ENCODE results near the gene BCAS3. TPM values are rescaled to one million over a fixed set of nuclear protein-coding genes. Genes with fewer than 3 reads are reported as not detected.
A peak's percentile ranks its signal among the peaks of the same experiment; 100 is the strongest.

Gene BCAS3
- polyA plus RNA-seq, 1 experiment, result 17.5 TPM

DNA sequence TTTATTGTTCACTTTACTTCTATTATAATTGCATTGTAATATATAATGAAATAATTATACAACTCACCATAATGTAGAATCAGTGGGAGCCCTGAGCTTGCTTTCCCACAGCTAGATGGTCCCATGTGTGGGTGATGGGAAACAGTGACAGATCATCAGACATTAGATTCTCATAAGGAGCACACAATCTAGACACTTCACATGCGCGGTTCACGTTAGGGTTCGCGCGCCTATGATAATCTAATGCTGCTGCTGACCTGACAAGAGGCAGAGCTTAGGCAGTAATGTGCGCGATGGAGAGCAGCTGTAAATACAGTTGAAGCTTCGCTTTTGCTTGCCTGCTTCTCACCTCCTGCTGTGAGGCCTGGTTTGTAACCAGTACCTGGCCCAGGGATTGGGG lies 40.2 kb downstream of the BCAS3 start:
- no peaks in the 10 kb centered on the region for H3K27me3 ChIP-seq (ENCODE audit: control insufficient read depth, insufficient read depth, low read length)
- ChIA-PET POLR2A (no interaction called here), CTCF (no interaction called here)

DNA sequence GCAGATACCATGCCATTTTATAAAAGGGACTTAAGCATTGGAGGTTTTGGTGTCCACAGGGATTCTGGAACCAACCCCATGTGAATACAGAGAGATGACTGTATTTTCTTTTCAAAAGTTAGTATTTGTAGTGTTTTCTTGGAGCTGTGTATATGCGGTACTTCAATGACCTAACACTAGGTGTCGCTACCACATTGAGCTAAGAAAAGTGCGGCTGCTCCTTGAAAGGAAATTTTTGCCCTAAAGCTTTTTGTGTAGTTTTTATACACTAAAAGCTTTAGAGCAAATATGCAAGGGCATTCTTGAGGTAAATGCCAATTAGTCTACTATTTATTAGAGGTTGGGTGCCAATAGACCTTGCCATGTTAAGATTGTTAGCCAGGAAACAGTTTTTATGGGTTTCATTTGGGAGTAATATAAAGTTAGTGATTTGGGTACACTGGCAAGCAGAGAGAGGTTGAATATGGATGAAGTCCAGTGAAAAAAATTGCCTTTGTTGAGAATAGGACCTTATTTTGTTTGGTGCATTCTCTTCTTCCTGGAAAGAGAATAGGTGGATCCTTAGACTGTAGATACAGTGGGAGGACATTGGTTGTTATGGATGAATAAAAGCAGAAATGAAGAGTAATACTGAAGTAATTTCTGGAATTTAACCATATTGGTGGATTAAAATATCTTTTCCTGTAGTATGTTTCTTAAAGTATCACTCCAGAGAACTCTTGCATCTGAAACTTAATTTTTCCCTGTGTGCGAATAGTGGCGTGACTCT lies 43.3 kb downstream of the BCAS3 start:
- POLR2A ChIA-PET, result interaction anchor here (0.5 kb wide), 1 partner anchor 531 kb away, joined by 3 read pairs; no protein-coding TSS in a partner anchor
- H3K4me3 ChIP-seq (ENCODE audit: low read depth, low read length), result no peak overlapping the region

More for the DNA sequence above, 40.2 kb downstream of the BCAS3 start:
- Histone ChIP-seq H3K4me3 (ENCODE audit: low read depth, low read length) (no peak overlapping the region), H3K27ac (ENCODE audit: low read depth, low read length) (no peak overlapping the region), H3K9me3 (ENCODE audit: control insufficient read depth, insufficient read depth, low read length) (no peaks in the 10 kb centered on the region)
- no peak for DNase-seq (ENCODE audit: low read depth, low spot score)
- TF ChIP-seq, protein P1, sequence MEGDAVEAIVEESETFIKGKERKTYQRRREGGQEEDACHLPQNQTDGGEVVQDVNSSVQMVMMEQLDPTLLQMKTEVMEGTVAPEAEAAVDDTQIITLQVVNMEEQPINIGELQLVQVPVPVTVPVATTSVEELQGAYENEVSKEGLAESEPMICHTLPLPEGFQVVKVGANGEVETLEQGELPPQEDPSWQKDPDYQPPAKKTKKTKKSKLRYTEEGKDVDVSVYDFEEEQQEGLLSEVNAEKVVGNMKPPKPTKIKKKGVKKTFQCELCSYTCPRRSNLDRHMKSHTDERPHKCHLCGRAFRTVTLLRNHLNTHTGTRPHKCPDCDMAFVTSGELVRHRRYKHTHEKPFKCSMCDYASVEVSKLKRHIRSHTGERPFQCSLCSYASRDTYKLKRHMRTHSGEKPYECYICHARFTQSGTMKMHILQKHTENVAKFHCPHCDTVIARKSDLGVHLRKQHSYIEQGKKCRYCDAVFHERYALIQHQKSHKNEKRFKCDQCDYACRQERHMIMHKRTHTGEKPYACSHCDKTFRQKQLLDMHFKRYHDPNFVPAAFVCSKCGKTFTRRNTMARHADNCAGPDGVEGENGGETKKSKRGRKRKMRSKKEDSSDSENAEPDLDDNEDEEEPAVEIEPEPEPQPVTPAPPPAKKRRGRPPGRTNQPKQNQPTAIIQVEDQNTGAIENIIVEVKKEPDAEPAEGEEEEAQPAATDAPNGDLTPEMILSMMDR (IDR thresholded peaks at IDR 0.05; ENCODE audit: low read depth, low read length), result no peak

DNA sequence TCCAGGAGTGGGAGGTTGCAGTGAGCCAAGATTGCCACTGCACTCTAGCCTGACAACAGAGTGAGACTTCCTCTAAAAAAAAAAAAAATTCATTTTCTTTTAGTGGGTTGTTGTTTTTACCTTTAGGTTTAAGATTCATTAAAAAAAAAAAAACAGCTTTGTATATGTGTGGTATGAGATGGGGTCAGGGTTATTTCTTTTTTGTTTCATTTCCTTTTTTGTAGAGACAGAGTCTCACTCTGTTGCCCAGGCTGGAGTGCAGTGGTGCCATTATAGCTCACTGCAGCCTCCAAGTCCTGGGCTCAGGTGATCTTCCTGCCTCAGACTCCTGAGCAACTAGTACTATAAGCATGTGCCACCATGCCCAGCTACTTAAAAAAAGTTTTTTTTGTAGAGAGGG lies 47.0 kb downstream of the BCAS3 start:
- no peak overlapping the region for H3K4me3 ChIP-seq (ENCODE audit: low read depth, low read length)
- DNase-seq (ENCODE audit: low read depth, low spot score), result no peak
- CTCF ChIA-PET, result interaction anchor here (0.6 to 0.7 kb wide), 2 partner anchors 247 to 670 kb away, joined by 3 to 6 read pairs; no protein-coding TSS in a partner anchor
- H3K27me3 ChIP-seq (ENCODE audit: control insufficient read depth, insufficient read depth, low read length), result no peaks in the 10 kb centered on the region
- H3K27ac ChIP-seq (ENCODE audit: low read depth, low read length), result no peak overlapping the region
- no peaks in the 10 kb centered on the region for H3K9me3 ChIP-seq (ENCODE audit: control insufficient read depth, insufficient read depth, low read length)
- POLR2A ChIA-PET, result no interaction called here
- TF ChIP-seq, protein P1 (IDR thresholded peaks at IDR 0.05; ENCODE audit: low read depth, low read length), result no peak

More for the DNA sequence above, 43.3 kb downstream of the BCAS3 start:
- no peaks in the 10 kb centered on the region for H3K27me3 ChIP-seq (ENCODE audit: control insufficient read depth, insufficient read depth, low read length)
- peak; percentile 55 for DNase-seq (ENCODE audit: low read depth, low spot score)
- TF ChIP-seq, protein P1 (IDR thresholded peaks at IDR 0.05; ENCODE audit: low read depth, low read length), result peak; percentile 90
- no peaks in the 10 kb centered on the region for H3K9me3 ChIP-seq (ENCODE audit: control insufficient read depth, insufficient read depth, low read length)
- no peak overlapping the region for H3K27ac ChIP-seq (ENCODE audit: low read depth, low read length)
- CTCF ChIA-PET, result interaction anchor here (0.5 to 2.0 kb wide), 55 partner anchors 8 to 1116 kb away, joined by 3 to 18 read pairs (median 4); no protein-coding TSS in a partner anchor

- CTCF ChIA-PET, result interaction anchor here (1.2 kb wide), 1 partner anchor 9 kb away, joined by 7 read pairs; no protein-coding TSS in a partner anchor
- Histone ChIP-seq H3K27ac (ENCODE audit: low read depth, low read length) (no peak overlapping the region), H3K9me3 (ENCODE audit: control insufficient read depth, insufficient read depth, low read length) (no peaks in the 10 kb centered on the region), H3K4me3 (ENCODE audit: low read depth, low read length) (no peak overlapping the region), H3K27me3 (ENCODE audit: control insufficient read depth, insufficient read depth, low read length) (no peaks in the 10 kb centered on the region)
- POLR2A ChIA-PET, result no interaction called here
- no peak for DNase-seq (ENCODE audit: low read depth, low spot score)
- TF ChIP-seq, protein P1 (IDR thresholded peaks at IDR 0.05; ENCODE audit: low read depth, low read length), result no peak
These were observed 52.2 kb downstream of the BCAS3 start for GRCh38 chr17:60729854-60730253.

DNA sequence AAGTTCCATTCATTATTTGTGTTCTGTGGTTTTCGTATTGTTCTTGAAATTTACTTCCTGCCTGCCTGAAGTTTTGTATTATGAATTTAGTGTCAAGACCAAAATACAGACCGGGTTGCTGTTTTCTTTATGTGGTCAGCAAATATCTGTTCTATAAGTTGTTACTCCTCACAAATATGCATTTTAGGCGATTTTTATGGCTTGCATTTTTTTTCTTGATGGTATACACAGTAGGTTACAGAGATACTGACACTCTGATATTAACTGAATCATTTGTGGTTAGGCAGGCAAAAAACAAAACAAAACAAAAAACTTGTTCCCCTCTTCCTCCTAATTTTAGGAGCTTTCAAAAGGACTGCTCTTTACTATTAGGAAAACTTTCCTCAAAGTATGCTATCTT lies 52.6 kb downstream of the BCAS3 start:
- TF ChIP-seq, protein P1 (IDR thresholded peaks at IDR 0.05; ENCODE audit: low read depth, low read length), result no peak
- H3K27me3 ChIP-seq (ENCODE audit: control insufficient read depth, insufficient read depth, low read length), result no peaks in the 10 kb centered on the region
- ChIA-PET CTCF (interaction anchor here (0.7 to 1.2 kb wide), 2 partner anchors 9 to 54 kb away, joined by 4 to 7 read pairs; no protein-coding TSS in a partner anchor), POLR2A (no interaction called here)
- no peak overlapping the region for H3K27ac ChIP-seq (ENCODE audit: low read depth, low read length)
- no peak for DNase-seq (ENCODE audit: low read depth, low spot score)
- H3K4me3 ChIP-seq (ENCODE audit: low read depth, low read length), result no peak overlapping the region
- no peaks in the 10 kb centered on the region for H3K9me3 ChIP-seq (ENCODE audit: control insufficient read depth, insufficient read depth, low read length)
